ENCODE measurements around the gene TTN.

GRCh38 chr2:178530131-178530530 is 277.1 kb downstream of the TTN start:
- no peak for TF ChIP-seq CTCF (IDR thresholded peaks at IDR 0.05; ENCODE audit: insufficient read depth, low read depth, low read length)
- no peak for TF ChIP-seq EZH2 (IDR thresholded peaks at IDR 0.05; ENCODE audit: insufficient read depth, low read length)
